GM10847 (cell line): ENCODE results near the gene TEX2.

Source experiments
- POLR2A ChIP-seq: IDR thresholded peaks from 2 replicates; pipeline ENCODE4 v1.6.1; 2011; ENCODE audit not compliant: insufficient read length; ENCODE audit errors: extremely low read depth

The TEX2 gene

DNA sequence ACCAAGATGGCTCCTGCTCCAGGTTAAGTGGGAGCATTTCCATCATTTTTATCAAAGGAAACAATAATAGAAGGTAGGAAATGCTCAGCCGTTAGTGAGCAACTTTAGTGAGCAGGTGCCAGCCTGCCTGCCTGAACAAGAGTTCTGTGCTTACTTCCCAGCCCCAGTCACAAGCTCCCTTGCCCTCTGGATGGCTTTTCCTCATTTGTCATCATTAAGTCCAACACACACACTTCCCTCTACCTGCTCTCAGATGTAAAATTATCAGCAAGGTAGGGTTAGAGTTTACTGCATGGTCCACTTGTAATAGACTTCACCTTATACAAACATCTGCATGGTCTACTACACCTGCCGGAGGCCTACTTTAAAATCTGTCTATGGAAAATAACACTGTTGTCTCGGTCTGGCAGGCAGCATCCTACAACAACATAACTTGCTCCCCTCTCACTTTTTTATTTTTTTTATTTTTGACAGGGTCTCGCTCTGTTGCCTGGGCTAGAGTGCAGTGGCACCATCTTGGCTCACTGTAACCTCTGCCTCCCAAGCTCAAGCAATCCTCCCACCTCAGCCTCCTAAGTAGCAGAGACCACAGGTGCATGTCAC is 12.7 kb downstream of the TEX2 start:
- no peak for TF ChIP-seq POLR2A

DNA sequence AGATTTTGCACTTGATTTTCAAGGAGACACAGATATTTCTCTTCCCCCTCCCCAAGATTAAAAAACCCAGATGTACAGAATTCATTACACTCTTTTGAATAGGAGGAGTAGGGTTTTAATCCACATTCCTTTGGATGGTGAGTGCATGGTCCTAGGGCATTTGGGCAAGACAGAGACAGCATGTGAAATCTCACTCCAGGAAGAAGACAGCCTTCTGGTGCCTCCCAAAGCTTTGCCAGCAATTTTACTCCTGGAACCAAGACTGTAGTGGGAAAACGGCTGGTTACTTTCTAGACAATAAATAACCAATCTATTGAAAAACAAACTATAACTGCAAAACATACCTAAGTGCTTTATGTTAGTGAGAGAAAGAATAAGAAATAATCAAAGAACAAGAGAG is 15.2 kb downstream of the TEX2 start:
- TF ChIP-seq POLR2A, result no peak

DNA sequence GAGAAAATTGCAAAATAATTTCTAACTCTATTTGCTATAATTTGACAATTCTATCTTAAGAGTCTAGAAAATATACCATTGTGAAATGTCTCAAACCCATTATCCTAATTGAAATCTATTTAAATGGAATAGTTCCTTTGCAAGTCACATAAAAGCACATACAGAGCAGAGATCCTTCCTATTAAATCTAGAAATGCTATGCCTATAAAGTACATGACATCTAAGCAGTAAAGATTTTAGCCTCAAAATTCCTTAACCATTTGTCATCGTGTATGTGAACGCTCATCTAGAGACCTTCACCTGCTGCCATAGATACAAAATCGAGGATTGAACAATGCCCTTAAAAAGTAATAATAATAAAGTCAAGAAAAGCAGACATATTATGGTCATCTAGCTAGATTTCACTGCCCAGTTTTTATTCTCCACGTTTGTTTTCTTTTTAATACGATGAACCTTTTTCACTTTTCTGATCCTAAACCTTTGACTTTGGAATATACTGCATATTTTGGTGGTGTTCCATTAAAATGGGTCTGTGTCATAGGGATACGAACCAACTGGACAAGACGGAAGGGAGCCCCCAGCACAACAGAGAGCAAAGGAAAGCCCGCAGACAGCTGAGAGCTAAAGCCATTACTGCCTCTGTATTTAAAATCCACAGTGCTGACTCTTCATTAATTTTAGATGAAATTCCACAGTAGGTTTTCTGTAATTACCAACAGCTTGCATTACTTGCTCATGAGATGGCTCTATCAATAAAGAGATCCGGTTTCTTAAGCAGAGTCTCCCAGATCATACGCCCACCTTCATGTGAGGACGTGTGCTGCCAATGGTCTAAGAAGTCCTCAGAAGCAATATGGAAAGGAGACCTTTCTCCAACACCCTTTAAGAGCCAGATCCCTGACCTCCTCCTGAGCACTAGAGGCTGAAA is 17.6 kb downstream of the TEX2 start:
- TF ChIP-seq POLR2A, result no peak

DNA sequence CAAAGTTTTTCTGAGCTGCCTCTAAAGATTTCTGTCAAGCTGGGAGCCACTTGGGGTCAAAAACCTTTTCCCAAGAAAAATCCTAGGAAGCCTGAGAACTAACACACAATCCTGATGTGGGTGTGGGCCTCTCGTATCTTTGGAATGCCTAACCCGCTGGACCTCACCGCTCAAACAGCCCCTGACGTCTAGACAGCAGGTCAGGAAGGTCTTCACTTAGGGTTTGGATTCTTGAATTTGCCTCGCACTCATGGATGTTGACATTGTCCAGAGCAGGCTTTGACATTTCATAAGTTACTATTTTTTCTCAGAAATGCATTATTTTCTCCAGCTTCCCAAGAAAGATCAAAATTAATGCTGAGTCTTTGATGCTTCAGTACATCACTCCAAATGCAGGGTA is 18.9 kb downstream of the TEX2 start:
- TF ChIP-seq POLR2A, result no peak

DNA sequence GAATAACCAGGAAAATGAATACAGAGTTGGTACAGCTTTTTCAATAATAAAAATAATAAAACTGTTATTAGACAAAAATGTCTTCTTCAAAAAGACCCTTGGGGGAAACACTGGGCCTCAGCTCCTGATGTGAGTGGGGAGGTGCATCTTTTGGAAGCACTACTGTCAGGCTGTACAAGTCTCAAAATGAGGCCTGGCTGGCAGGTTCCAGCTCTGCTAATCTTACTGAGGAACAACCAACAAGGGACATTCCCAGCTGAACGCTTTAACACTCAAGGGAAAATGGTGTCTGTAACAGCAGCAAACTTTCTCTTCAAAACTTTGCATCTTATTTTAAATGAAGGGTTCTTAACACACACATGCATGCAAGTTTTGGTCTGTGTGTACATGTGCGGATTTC is 19.7 kb downstream of the TEX2 start:
- no peak for TF ChIP-seq POLR2A

DNA sequence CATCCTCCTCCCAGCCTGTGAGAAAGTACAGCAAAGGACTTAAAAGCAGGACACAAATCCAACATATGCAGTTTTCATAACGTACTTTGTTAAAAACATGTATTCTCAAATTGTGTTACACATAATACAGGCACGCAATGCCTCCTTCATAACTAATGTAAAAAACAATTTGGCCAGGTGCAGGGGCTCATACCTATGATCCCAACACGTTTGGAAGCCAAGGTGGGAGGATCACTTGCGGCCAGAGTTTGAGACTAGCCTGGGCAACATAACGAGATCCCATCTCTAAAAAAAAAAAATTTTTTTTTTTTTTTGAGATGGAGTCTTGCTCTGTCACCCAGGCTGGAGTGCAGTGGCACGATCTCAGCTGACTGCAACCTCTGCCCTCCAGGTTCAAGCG is 20.4 kb downstream of the TEX2 start:
- no peak for TF ChIP-seq POLR2A

DNA sequence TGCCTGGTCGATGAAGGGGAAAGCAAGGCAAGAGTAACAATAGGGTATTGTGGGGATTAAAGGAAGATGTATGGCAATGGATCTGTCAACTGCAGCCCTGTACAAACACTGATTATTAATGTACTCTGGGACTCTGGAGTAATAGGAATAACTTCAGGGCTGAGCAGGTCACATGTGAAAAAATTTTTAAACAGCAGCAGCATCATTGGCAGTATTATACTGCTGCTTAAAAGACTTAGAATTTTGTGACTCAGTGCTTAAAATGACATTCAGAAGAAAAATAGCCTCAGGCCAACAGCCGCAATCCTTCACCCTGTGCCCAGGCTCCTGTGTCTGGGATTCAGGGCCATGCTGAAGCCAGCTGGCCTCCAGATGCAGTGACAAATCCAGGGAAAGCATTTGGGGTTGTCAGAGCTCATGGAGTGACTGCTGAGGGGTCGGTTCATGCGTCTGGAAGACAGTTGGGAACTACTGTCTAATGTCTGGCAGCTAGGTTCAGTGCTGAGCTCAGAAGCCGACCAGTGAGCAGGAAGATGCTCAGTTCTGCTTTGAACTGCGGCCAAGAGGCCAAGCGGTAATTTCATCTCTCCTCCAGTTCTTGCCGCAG is 22.2 kb downstream of the TEX2 start:
- no peak for TF ChIP-seq POLR2A

DNA sequence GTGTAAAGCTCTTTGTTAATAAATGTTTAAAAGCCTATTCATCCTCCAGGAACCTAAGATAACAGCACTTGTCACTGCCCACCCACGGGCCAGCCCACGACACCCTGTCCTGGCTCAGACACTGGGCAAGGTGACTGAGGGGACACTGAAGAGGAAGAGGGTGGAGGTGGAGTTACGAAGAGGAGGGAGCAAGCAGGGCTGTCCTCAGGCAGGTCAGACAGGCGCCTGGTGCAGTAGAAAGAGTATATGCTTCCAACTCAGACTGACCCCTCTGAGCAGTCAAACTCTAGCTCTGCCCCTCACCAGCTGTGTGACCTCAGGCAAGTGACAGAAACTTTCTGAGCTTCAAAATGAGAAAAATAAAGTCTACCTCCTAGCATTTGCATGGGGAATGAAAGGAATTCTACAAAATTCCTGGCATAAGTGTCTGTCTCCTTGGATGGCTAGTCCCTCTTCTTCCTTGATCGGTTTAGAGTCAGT is 22.8 kb downstream of the TEX2 start:
- TF ChIP-seq POLR2A, result no peak

DNA sequence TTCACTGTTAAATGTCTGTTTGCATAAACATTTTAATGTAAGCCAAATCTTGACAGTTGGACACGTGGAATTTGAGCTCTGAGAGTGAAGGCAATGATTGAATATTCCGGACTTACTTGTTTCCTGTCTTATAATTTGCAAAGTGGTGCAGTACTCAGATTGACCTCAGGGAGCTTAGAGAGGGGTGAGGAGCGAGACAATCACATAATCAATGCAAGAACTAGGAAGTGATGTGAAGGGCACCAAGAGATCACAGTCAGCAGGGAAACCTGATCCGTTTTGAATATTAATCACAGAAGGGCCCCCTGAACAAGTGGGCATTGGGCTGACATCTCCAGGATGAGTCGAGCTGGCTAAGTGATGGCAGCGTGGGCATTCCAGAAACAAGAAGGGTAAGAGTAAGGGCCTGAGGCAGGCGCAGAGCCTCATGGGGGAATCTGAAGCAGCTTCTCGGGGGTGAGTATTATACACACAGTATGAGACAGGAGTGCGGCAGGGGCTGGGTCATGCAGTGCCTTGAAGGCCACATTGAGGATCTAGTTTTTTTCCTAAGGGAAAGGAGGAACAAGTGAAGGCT is 26.1 kb downstream of the TEX2 start:
- no peak for TF ChIP-seq POLR2A

DNA sequence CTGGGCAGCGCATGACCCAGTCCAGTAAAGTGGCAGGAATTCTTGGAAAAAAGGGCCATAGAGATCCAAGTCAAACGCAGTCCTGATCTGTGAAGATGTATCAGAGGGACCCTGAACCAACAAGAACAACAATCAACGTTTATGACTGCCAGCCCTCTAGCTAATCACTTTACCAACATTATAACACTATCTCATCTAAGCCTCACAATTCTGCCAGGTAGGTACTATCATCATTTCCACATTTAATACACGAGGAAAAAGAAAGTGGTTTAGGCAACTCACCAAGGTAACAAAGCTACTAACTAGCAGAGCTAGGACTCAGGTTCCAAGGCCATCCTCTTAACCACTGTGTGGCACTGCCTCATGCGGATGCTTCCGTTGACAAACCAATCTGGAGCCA is 28.1 kb downstream of the TEX2 start:
- no peak for TF ChIP-seq POLR2A

DNA sequence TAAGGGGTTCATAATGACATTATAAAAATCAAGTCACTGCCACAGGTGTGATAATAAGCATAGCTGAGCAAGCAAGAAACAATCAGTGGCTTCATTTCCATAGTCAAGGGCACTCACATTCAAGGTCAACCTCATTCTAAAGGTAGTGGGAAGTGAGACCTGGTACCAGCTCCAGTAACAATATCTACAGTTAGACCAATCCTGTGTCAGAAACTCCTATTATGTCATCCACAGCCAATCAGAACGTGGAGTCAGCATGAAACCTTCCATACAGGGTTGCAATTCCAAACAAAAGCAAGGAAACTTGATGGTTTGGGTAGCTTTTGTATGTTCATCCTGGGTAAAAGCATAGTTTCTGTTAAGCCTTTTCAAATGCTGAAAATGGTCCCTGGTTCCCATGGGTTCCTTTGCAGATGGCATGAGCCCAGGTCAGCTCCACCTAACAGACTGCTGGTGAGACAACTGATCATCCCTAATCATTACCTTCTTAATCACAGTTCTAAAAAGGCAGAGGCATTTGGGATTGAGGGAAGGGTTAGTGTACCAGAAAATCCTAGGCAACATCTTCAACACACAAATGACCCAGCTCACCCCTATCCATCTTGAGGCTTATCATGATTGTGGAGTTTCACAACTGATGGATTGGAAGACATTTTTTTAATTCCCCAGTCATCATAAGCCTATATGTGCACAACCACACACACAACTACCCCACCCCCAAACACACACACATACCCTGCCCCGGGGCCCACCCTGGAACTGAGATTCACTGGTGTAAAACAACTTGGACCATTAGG is 30.4 kb downstream of the TEX2 start:
- no peak for TF ChIP-seq POLR2A

DNA sequence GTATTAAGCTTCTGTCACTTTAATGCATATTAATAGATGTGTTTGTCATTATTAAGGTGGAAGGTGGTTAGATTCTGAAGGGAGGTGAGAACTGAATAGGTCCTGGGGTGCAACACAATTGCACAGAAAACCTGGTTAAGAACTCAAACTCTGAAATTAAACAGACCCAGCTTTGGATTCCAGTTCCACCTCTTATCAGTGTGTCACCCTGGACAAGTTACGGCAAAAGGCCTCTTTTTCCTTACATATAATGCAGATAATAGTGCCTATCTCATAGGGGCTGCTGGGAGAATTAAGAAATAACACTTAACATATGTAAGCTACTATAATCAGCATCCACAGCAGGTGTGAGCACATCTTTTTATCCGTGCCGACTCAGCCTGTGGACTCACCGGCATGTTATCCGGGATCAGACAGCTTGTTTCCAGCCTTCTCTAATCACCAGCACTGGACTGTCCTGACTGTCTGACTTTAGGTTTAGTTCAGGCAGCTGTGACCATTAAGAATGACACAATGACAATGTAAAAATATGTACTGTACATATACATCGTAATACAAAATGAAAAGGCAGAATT is 31.4 kb downstream of the TEX2 start:
- TF ChIP-seq POLR2A, result no peak

DNA sequence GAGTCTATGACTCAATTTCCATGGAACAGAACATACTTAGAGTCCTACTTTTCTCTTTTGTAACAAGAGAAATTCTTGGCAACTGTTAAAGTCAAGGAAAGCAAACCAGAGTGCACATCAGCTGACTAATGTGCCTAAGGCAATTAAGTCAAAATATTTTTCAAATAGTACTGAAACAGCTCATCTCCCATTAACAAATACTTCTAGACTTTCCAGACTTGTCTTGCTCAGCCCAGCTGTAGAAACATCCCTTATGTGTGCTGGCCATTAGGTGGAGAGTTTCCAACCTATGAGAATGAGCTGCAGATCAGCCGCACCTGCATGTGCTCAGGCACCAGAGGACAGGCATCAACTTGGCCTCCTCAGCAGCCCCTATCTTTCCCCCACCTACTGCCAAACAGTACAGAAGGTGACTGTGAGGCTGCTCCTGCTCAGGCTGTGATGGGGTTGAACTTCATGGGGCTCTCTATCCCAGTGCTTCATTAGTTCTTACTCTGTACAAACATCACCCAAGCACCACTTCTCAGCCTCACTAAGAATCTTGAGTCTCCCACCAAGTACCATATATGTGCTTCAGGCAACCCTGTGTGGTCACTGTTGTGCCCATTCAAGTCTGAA is 32.2 kb downstream of the TEX2 start:
- TF ChIP-seq POLR2A, result no peak

DNA sequence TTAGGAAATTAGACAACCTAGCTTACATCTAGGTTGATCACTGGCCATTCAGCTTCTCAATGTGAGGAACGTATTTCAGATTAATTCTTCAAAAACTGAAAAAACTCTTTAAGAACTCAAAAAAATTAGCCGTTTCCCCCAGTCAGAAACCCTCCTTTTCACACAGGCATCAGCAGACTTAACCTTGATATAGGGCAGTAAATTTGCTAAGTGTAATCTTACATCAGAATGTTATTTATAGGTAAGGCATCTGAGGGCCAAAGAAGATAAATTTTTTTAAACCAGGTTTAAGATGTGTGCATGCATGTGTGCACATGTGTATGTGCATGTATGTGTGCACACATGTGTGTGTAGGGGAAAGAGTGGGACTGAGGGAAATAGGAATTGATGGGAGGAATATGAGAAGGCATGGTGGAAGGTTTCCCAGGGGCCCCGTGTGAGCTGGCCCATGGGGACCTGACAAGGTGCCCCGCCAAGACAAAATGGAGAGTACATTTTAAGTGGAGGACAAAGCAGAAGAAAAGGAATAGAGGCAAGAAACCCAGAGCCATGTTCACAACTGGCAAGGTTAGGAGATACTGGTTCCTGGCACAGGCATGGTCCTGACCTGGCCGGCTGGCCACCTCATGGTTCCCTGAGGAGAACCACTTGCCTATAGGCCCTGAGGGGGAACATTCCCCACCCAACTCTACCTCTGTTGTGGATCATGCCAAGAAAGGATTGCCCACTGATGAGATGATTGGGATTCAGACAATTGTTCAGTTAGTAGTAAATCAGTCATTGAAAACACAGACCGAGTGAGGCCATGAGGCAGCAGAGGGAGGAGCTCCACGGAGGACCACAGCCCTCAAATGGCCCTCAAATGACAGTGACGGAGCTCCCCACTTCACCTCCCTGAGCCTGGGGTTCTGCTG is 33.0 kb downstream of the TEX2 start:
- TF ChIP-seq POLR2A, result no peak

DNA sequence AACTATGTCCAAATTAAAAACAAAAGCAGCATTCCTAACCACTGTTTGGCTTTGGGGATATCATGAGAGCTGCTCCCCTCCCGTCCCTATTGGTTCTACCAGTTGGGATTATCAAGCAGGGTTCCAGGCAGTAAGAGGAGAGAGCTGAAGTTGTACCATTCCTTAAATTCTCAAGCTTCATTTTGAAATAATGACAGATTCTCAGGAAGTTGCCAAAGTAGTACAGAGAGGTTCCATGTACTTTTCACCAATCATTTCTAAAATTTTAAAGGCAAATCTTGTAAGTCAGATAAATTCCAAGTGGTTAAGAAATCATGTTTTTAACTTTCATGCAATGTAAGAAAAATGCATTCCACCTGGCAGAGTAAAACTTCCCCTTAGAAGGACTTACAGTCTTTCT is 36.9 kb downstream of the TEX2 start:
- TF ChIP-seq POLR2A, result no peak
